Duodenal mucosa (tissue), 2 donors: ENCODE data around the gene ZFP14.
A peak's percentile ranks its signal among the peaks of the same experiment; 100 is the strongest.

Experiments
- H3K27ac ChIP-seq: one replicate; pipeline ENCODE4 v1.7.0; 2013; ENCODE audit warnings: low read depth, low read length
- H3K27me3 ChIP-seq, 2 donors: one replicate each; pipeline ENCODE4 v1.7.0; 2013; ENCODE audit warnings: low read length in 2 of 2, control low read depth in 1 of 2; ENCODE audit not compliant: insufficient read depth in 2 of 2, control insufficient read depth in 1 of 2
- H3K36me3 ChIP-seq, 2 donors: one replicate each; pipeline ENCODE4 v1.7.0; 2013; ENCODE audit warnings: low read length in 2 of 2, control low read depth in 1 of 2; ENCODE audit not compliant: insufficient read depth in 2 of 2, control insufficient read depth in 1 of 2
- H3K4me1 ChIP-seq, 2 donors: one replicate each; pipeline ENCODE4 v1.7.0; 2013; ENCODE audit warnings: low read length in 2 of 2, control low read depth in 1 of 2; ENCODE audit not compliant: insufficient read depth in 2 of 2, control insufficient read depth in 1 of 2
- H3K4me3 ChIP-seq, 2 donors: one replicate each; pipeline ENCODE4 v1.7.0; 2013; ENCODE audit warnings: low read length in 2 of 2, low read depth in 1 of 2
- H3K9ac ChIP-seq, 2 donors: one replicate each; pipeline ENCODE4 v1.7.0; 2013; ENCODE audit warnings: low read length in 2 of 2, low read depth in 1 of 2
- H3K9me3 ChIP-seq, 2 donors: one replicate each; pipeline ENCODE4 v1.7.0; 2013; ENCODE audit warnings: low read length in 2 of 2, control low read depth in 1 of 2; ENCODE audit not compliant: control insufficient read depth in 1 of 2

The ZFP14 gene

DNA sequence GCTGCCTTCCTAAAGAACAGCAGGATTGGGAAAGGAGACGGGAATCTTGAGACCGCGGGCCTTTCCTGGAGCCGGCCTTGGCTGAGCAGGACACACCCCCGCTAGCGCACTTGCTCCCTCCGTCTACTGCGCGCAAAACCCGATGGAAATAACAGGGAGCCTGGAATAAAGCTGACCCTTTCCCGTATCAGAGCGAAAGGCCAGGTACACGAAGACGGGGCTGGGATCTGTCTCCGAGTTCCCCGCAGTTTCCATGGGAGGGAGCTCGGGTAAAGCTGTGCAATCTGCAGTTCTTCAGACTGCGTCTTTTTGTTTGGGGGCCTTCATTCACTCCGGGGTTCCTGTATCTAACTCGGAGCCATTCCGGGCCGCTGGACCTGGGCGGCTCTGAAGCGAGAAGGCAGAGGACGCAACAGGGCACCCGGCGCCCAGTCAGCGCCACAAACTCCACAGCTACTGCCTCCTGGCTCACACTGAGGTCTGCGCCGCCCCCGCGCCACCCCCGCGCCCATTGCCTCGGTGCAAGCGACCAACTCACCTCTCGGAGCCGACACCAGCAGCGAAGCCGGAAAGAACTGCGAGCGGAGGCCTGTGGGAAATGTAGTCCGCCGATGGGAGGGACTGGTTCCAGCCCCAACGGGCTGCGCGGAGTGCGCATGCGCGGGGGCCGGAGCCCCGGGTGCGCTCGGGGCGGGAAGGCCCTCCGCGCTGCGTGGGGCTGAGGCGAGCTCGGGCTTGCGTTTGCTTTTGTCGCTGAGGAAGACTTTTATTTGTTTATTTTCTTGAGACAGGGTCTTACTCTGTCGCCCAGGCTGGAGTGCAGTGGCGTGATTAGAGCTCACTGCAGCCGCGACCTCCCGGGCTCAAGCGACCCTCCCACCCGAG is at the start of gene ZFP14:
ZFP14 (minus strand) TSS at position 577 of the 885 bp plus-strand sequence. CDS start 11,309 bp downstream, outside the sequence.
- Histone ChIP-seq H3K36me3 (peaks cover 0 to 2% of the 10 kb centered on the region in 2 donors), H3K9me3 (peaks cover 0 to 2% of the 10 kb centered on the region in 2 donors), H3K9ac (peak within 1 kb of the TSS; percentile 45 to 84), H3K4me1 (peaks cover 9% of the 10 kb centered on the region in 2 donors), H3K27ac (peak within 1 kb of the TSS; percentile 88), H3K4me3 (peak within 1 kb of the TSS; percentile 84 to 96), H3K27me3 (no peaks in the 10 kb centered on the region)

DNA sequence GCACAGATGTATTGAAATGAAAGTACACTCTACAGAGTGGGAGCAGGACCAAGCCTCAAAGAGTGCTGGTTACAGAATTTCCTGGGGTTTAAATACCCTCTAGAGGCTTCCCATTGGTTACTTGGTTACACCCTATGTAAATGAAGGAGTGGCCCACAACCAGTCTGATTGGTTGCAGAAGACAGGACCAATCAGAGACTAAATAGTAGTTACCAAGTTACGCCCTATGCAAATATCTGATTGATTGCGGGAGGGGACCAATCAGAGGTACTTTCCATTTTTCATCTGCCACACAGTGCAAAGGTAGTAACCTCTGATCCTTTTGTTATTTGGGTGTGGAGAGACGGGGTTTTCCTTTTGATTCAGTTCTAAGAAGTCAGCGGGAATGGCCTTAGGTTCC is 44.9 kb upstream of the ZFP14 start:
- Histone ChIP-seq H3K9me3 (peaks cover 14 to 18% of the 10 kb centered on the region in 2 donors), H3K9ac (no peak overlapping the region), H3K4me3 (no peak overlapping the region), H3K36me3 (no peaks in the 10 kb centered on the region), H3K27me3 (no peaks in the 10 kb centered on the region), H3K4me1 (no peaks in the 10 kb centered on the region), H3K27ac (no peak overlapping the region)

DNA sequence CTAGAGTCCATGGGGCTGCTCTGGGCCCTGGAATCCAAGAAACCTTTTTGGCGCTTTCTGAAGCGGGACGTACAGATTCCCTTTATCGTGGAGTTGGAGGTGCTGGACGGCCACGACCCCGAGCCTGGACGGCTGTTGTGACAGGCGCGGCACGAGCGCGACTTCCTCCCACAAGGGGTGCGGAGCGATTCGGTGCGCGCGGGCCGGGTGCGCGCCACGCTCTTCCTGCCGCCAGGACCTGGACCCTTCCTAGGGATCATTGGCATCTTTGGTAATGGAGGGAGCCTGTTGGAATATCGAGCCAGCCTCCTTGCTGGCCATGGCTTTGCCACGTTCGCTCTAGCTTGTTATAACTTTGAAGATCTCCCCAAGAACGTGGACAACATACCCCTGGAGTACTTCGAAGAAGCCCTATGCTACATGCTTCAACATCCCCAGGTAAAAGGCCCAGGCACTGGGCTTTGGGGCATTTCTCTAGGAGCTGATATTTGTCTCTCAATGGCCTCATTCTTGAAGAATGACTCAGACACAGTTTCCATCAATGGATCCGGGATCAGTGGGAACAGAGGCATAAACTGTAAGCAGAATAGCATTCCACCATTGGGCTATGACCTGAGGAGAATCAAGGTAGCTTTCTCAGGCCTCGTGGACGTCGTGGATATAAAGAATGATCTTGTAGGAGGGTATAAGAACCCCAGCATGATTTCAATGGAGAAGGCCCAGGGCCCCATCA is 42.9 kb upstream of the ZFP14 start:
- Histone ChIP-seq H3K27me3 (no peaks in the 10 kb centered on the region), H3K36me3 (no peaks in the 10 kb centered on the region), H3K9me3 (peaks cover 11 to 17% of the 10 kb centered on the region in 2 donors), H3K4me1 (peaks cover 0 to 11% of the 10 kb centered on the region in 2 donors), H3K4me3 (peak overlapping the region; percentile 19 to 37), H3K9ac (no peak overlapping the region), H3K27ac (no peak overlapping the region)

- H3K27me3 ChIP-seq, result no peaks in the 10 kb centered on the region
- H3K4me3 ChIP-seq, result peak overlapping the region; percentile 19 to 37
- peaks cover 0 to 11% of the 10 kb centered on the region in 2 donors for H3K4me1 ChIP-seq
- no peak overlapping the region for H3K9ac ChIP-seq
- no peak overlapping the region for H3K27ac ChIP-seq
- no peaks in the 10 kb centered on the region for H3K36me3 ChIP-seq
- peaks cover 10 to 17% of the 10 kb centered on the region in 2 donors for H3K9me3 ChIP-seq
These were observed 42.2 kb upstream of the ZFP14 start for GRCh38 chr19:36420961-36421748.

- H3K36me3 ChIP-seq, result no peaks in the 10 kb centered on the region
- peaks cover 0 to 11% of the 10 kb centered on the region in 2 donors for H3K4me1 ChIP-seq
- H3K27ac ChIP-seq, result peak within 1 kb of the TSS; percentile 73
- H3K4me3 ChIP-seq, result peak within 1 kb of the TSS; percentile 62 to 63
- no peaks in the 10 kb centered on the region for H3K27me3 ChIP-seq
- peak within 1 kb of the TSS; percentile 49 to 56 for H3K9ac ChIP-seq
- peaks cover 5 to 9% of the 10 kb centered on the region in 2 donors for H3K9me3 ChIP-seq
These were observed 39.4 kb upstream of the ZFP14 start, which contains the start of gene ZFP82 for GRCh38 chr19:36418287-36419001. Gene ZFP82 (minus strand): TSS chr19:36418644. CDS start chr19:36409789, 8,855 bp downstream.

- Histone ChIP-seq H3K27ac (no peak overlapping the region), H3K4me1 (peaks cover 0 to 11% of the 10 kb centered on the region in 2 donors), H3K4me3 (peak overlapping the region; percentile 62 to 63), H3K9me3 (peaks cover 5 to 9% of the 10 kb centered on the region in 2 donors), H3K27me3 (no peaks in the 10 kb centered on the region), H3K36me3 (peaks cover 0 to 5% of the 10 kb centered on the region in 2 donors), H3K9ac (peak overlapping the region; percentile 49 to 56)
These were observed 38.8 kb upstream of the ZFP14 start for GRCh38 chr19:36417752-36418286.

- Histone ChIP-seq H3K36me3 (peaks cover 3 to 45% of the 10 kb centered on the region in 2 donors), H3K27ac (no peak overlapping the region), H3K9me3 (peaks cover 11 to 13% of the 10 kb centered on the region in 2 donors), H3K27me3 (no peaks in the 10 kb centered on the region), H3K9ac (no peak overlapping the region), H3K4me3 (no peak overlapping the region), H3K4me1 (no peaks in the 10 kb centered on the region)
These were observed 30.8 kb upstream of the ZFP14 start for GRCh38 chr19:36409841-36410240.

DNA sequence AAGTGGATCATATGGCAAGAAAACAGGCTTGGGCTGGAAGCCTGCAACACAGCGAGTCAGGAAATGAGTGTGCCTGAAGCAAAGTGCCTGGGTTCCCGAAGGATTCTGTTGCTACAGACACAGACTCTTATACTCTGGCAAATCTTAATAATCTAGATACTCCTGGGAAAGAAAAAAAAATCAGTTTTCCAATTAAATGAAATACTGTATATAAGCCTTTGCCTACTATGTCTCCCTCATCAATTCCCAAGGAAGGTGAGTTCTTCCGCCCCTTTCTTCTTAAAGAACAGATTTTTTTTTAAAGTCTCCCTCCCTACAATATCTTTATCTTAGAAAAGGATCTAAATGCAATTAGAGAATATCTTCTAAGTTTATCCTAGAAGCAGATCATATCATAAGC is 29.1 kb upstream of the ZFP14 start:
- Histone ChIP-seq H3K9me3 (peaks cover 11 to 18% of the 10 kb centered on the region in 2 donors), H3K4me1 (no peaks in the 10 kb centered on the region), H3K4me3 (no peak overlapping the region), H3K27ac (no peak overlapping the region), H3K27me3 (no peaks in the 10 kb centered on the region), H3K9ac (no peak overlapping the region), H3K36me3 (peaks cover 11 to 52% of the 10 kb centered on the region in 2 donors)

DNA sequence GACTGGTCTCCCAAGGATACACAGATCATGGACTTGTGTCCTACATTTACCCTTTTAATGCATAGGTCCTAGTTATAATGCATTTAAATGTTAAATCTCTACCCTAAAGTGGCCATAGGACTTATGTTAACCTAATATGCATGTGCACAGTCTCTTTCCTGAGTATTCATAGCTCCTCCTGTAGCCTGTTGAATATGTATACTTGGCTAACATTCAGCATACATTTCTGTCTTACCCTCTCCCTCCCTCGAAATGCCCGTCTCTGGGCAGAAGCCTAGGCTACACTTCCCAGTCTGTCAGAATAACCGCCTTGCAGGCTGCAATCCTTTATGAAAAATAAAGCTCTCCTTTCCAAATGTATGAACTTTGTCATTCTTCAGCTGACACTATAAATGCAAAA is 25.5 kb upstream of the ZFP14 start:
- Histone ChIP-seq H3K4me1 (no peaks in the 10 kb centered on the region), H3K9ac (no peak overlapping the region), H3K27ac (no peak overlapping the region), H3K9me3 (peaks cover 17 to 20% of the 10 kb centered on the region in 2 donors), H3K4me3 (no peak overlapping the region), H3K27me3 (no peaks in the 10 kb centered on the region), H3K36me3 (peaks cover 11 to 52% of the 10 kb centered on the region in 2 donors)
